ENCODE measurements around the gene AOPEP. TPM values are rescaled to one million over a fixed set of nuclear protein-coding genes. Genes with fewer than 3 reads are reported as not detected.

The AOPEP gene
- total and polyA plus RNA-seq, 9 of the 15 experiments (the other 6 are each of a cell fraction or from before 2014, with no cell fraction given): 4.5 to 19.3 (median 13.5) TPM

GRCh38 chr9:95103281-95103771, 376.8 kb downstream of the AOPEP start:
- H3K9me3 ChIP-seq (replicated peaks; ENCODE audit: control insufficient read depth, insufficient read depth, low read depth, low read length): no peaks in the 10 kb centered on the region
- H3K27me3 ChIP-seq (ENCODE audit: control insufficient read depth in 2 of 2, insufficient read depth in 2 of 2, low read length in 2 of 2): no peaks in the 10 kb centered on the region
- CTCF ChIA-PET (ENCODE audit: low intra/inter-chr PET ratio): no interaction called here
- no peak overlapping the region for H3K4me2 ChIP-seq (ENCODE audit: insufficient read depth, low read length)
- H3K9me1 ChIP-seq (ENCODE audit: control insufficient read depth, insufficient read depth, low read length): no peaks in the 10 kb centered on the region
- in situ Hi-C loops (cut with MboI): no loop called here
- H3K4me1 ChIP-seq (replicated peaks in 1 of 2; ENCODE audit: control insufficient read depth in 2 of 2, insufficient read depth in 2 of 2, low read length in 2 of 2): peaks cover 0 to 9% of the 10 kb centered on the region in 2 experiments; a peak in 1 of 5 replicates
- POLR2A ChIA-PET: interaction anchor here (1.3 kb wide), 1 partner anchor 14 kb away, joined by 3 read pairs; no protein-coding TSS in a partner anchor
- H3K79me2 ChIP-seq (ENCODE audit: control insufficient read depth, insufficient read depth, low read length): no peaks in the 10 kb centered on the region
- no peak overlapping the region for H2AFZ ChIP-seq (ENCODE audit: low read depth, low read length)
- intact Hi-C loops (cut with micrococcal nuclease): no loop called here
- no peaks in the 10 kb centered on the region; the same call in 1 of the 2 replicates for H4K20me1 ChIP-seq (replicated peaks; ENCODE audit: control insufficient read depth, insufficient read depth, low read length)
- no TSS peak for BruUV-seq (replicated peaks)
- ATAC-seq: peak; percentile 86
- H3K9ac ChIP-seq (ENCODE audit: insufficient read depth in 1 of 2, low read depth in 2 of 2, low read length in 2 of 2): no peak overlapping the region
- H3K27ac ChIP-seq (ENCODE audit: extremely low read depth, low read depth, low read length): no peak overlapping the region
- no peak overlapping the region for H3K4me3 ChIP-seq
- TF ChIP-seq RAD21 (CRISPR knock-in tag; conservative IDR thresholded peaks at IDR 0.05 in 1 of 2, IDR thresholded peaks at IDR 0.05 in 1 of 2): peak in 1 of 2 experiments; percentile 40; a peak in 2 of 4 replicates
- TF ChIP-seq ZNF589 (CRISPR knock-in tag; IDR thresholded peaks at IDR 0.05; ENCODE audit: low read depth): no peak
- peak; percentile 45; the same call in 1 of the 2 replicates for TF ChIP-seq NFIC (IDR thresholded peaks at IDR 0.05)
- TF ChIP-seq CTCF (IDR thresholded peaks at IDR 0.05 in 2 of 3, conservative IDR thresholded peaks at IDR 0.05 in 1 of 3; ENCODE audit: insufficient read depth in 2 of 3, low read depth in 1 of 3, low read length in 3 of 3): peak; percentile 40 to 94 (median 59); a peak in 5 of 6 replicates
- 78% methylated on average over 15 of the region's 15 CpGs for WGBS (ENCODE audit: insufficient coverage, low coverage, missing lambda C conversion rate)
- no peak for FAIRE-seq
- peaks cover 18% of the 10 kb centered on the region; the same call in 1 of the 3 replicates for H3K36me3 ChIP-seq (ENCODE audit: control insufficient read depth, insufficient read depth, low read length)
- peak in 2 of 4 experiments; percentile 19 to 27 for DNase-seq (ENCODE audit: extremely low read depth in 1 of 4, low spot score in 3 of 4)

All from K562 (cell line).